Skeletal muscle satellite cell (primary cell): ENCODE measurements around the gene BHLHE41.

Experiments
- H3K27me3 ChIP-seq: 2 replicates; pipeline ENCODE4 v1.7.0; 2013; ENCODE audit warnings: low read length; ENCODE audit not compliant: control insufficient read depth, insufficient read depth
- H3K36me3 ChIP-seq: 2 replicates; pipeline ENCODE4 v1.7.0; 2013; ENCODE audit warnings: mild to moderate bottlenecking, control low read depth, low read length; ENCODE audit not compliant: insufficient read depth
- H3K4me1 ChIP-seq: 2 replicates; pipeline ENCODE4 v1.7.0; 2013; ENCODE audit warnings: low read length; ENCODE audit not compliant: control insufficient read depth, insufficient read depth
- H3K4me2 ChIP-seq: 2 replicates; pipeline ENCODE4 v1.7.0; 2013; ENCODE audit warnings: mild to moderate bottlenecking, low read length
- H3K4me3 ChIP-seq: 2 replicates; pipeline ENCODE4 v1.7.0; 2013; ENCODE audit warnings: low read length
- H3K9ac ChIP-seq: 2 replicates; pipeline ENCODE4 v1.7.0; 2013; ENCODE audit warnings: mild to moderate bottlenecking, low read depth, low read length, moderate library complexity
- H3K9me3 ChIP-seq: replicated peaks from 2 replicates; pipeline ENCODE4 v1.7.0; 2013; ENCODE audit warnings: mild to moderate bottlenecking, control low read depth, low read length

BHLHE41 gene

GRCh38 chr12:26092346-26093105, 32.3 kb downstream of the BHLHE41 start:
- no peaks in the 10 kb centered on the region for H3K9me3 ChIP-seq

DNA sequence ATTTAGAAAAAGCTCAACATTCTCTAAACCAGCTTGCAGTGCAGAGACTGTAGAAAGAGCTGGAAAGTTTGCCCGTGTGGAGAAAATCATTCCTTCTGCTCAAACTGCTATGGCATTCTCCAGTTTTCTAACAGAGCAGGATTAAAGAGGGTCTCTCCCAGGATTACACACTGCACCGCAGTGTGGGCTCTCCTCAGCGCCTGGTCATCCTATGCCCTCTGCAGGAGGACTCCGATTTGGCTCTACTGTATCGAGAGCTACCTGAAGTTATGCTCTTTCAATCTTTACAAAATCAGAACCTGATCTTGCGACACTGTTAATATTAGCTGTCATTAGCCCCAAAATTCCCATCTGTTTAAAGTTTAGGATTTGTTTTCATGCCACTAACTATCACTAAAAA, 33.0 kb downstream of the BHLHE41 start:
- no peaks in the 10 kb centered on the region for H3K36me3 ChIP-seq
- no peak overlapping the region for H3K4me3 ChIP-seq
- no peaks in the 10 kb centered on the region for H3K4me1 ChIP-seq
- no peaks in the 10 kb centered on the region for H3K9me3 ChIP-seq
- H3K9ac ChIP-seq, result no peak overlapping the region
- H3K4me2 ChIP-seq, result no peak overlapping the region
- no peaks in the 10 kb centered on the region for H3K27me3 ChIP-seq

More at GRCh38 chr12:26092346-26093105, 32.3 kb downstream of the BHLHE41 start:
- no peak overlapping the region for H3K4me2 ChIP-seq
- H3K4me3 ChIP-seq, result no peak overlapping the region
- H3K36me3 ChIP-seq, result no peaks in the 10 kb centered on the region
- H3K4me1 ChIP-seq, result peaks cover 4% of the 10 kb centered on the region
- H3K27me3 ChIP-seq, result no peaks in the 10 kb centered on the region
- H3K9ac ChIP-seq, result no peak overlapping the region

- no peaks in the 10 kb centered on the region for H3K9me3 ChIP-seq
Measured at GRCh38 chr12:26090836-26091510, 33.9 kb downstream of the BHLHE41 start.

GRCh38 chr12:26088998-26089397, 35.8 kb downstream of the BHLHE41 start:
- Histone ChIP-seq H3K9ac (no peak overlapping the region), H3K4me3 (no peak overlapping the region), H3K9me3 (no peaks in the 10 kb centered on the region), H3K4me2 (no peak overlapping the region), H3K4me1 (no peaks in the 10 kb centered on the region), H3K27me3 (no peaks in the 10 kb centered on the region), H3K36me3 (no peaks in the 10 kb centered on the region)

More at GRCh38 chr12:26090836-26091510, 33.9 kb downstream of the BHLHE41 start:
- Histone ChIP-seq H3K4me3 (no peak overlapping the region), H3K4me1 (no peaks in the 10 kb centered on the region), H3K27me3 (no peaks in the 10 kb centered on the region), H3K9ac (no peak overlapping the region), H3K4me2 (no peak overlapping the region), H3K36me3 (no peaks in the 10 kb centered on the region)

GRCh38 chr12:26086936-26087335, 37.9 kb downstream of the BHLHE41 start:
- no peaks in the 10 kb centered on the region for H3K9me3 ChIP-seq
- no peaks in the 10 kb centered on the region for H3K36me3 ChIP-seq
- no peaks in the 10 kb centered on the region for H3K4me1 ChIP-seq
- H3K4me3 ChIP-seq, result no peak overlapping the region
- H3K9ac ChIP-seq, result no peak overlapping the region
- no peak overlapping the region for H3K4me2 ChIP-seq
- no peaks in the 10 kb centered on the region for H3K27me3 ChIP-seq

DNA sequence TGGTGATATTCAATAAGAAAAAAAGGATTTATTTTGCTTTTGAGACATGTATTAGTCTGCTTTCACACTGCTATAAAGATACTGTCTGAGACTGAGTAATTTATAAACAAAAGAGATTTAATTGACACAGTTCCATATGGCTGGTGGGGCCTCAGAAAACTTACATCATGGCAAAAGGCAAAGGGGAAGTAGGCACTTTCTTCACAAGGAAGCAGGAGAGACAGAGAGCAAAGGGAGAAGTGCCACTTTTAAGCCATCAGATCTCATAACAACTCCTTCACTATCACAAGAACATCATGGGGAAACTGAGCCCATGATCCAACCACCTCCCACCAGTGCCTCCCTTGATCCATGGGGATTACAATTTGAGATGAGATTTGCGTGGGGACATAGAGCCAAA, 43.9 kb downstream of the BHLHE41 start:
- no peak overlapping the region for H3K4me3 ChIP-seq
- H3K4me1 ChIP-seq, result no peaks in the 10 kb centered on the region
- no peak overlapping the region for H3K4me2 ChIP-seq
- H3K9me3 ChIP-seq, result no peaks in the 10 kb centered on the region
- H3K27me3 ChIP-seq, result no peaks in the 10 kb centered on the region
- H3K9ac ChIP-seq, result no peak overlapping the region
- H3K36me3 ChIP-seq, result no peaks in the 10 kb centered on the region

- no peak overlapping the region for H3K9ac ChIP-seq
- no peaks in the 10 kb centered on the region for H3K9me3 ChIP-seq
- H3K4me2 ChIP-seq, result no peak overlapping the region
- H3K4me3 ChIP-seq, result no peak overlapping the region
- H3K27me3 ChIP-seq, result no peaks in the 10 kb centered on the region
- H3K36me3 ChIP-seq, result no peaks in the 10 kb centered on the region
- H3K4me1 ChIP-seq, result no peaks in the 10 kb centered on the region
Measured at GRCh38 chr12:26077915-26078702, 46.7 kb downstream of the BHLHE41 start.
